GM18873 (cell line): ENCODE results near the gene PKD1L1.

Source experiments
- ATAC-seq: cut with Tn5 transposase; IDR thresholded peaks from one replicate; pipeline ENCODE4 v1.9.1; 2021; ENCODE audit warnings: mild to moderate bottlenecking, moderate library complexity, moderate number of reproducible peaks; ENCODE audit not compliant: unreplicated experiment, low FRiP score

Gene PKD1L1

GRCh38 chr7:47906883-47907282, 41.4 kb downstream of the PKD1L1 start:
- no peak for ATAC-seq

- ATAC-seq, result no peak
Observed at GRCh38 chr7:47905076-47905920, 43.0 kb downstream of the PKD1L1 start.

- ATAC-seq, result no peak
Observed at GRCh38 chr7:47902013-47902412, 46.3 kb downstream of the PKD1L1 start.

- ATAC-seq, result no peak
Observed at GRCh38 chr7:47901542-47901941, 46.7 kb downstream of the PKD1L1 start.

- ATAC-seq, result no peak
Observed at GRCh38 chr7:47897831-47898230, 50.4 kb downstream of the PKD1L1 start.

- ATAC-seq, result no peak
Observed at GRCh38 chr7:47896809-47897423, 51.4 kb downstream of the PKD1L1 start.

GRCh38 chr7:47895026-47895425, 53.2 kb downstream of the PKD1L1 start:
- ATAC-seq, result no peak

- ATAC-seq, result no peak
Observed at GRCh38 chr7:47893721-47894365, 54.4 kb downstream of the PKD1L1 start.

- ATAC-seq, result no peak
Observed at GRCh38 chr7:47893238-47893637, 55.0 kb downstream of the PKD1L1 start.

GRCh38 chr7:47890606-47891005, 57.7 kb downstream of the PKD1L1 start:
- no peak for ATAC-seq

GRCh38 chr7:47890125-47890524, 58.1 kb downstream of the PKD1L1 start:
- no peak for ATAC-seq

GRCh38 chr7:47889723-47890122, 58.5 kb downstream of the PKD1L1 start:
- no peak for ATAC-seq

- no peak for ATAC-seq
Observed at GRCh38 chr7:47888371-47889265, 59.6 kb downstream of the PKD1L1 start.

GRCh38 chr7:47887016-47887640, 61.1 kb downstream of the PKD1L1 start:
- no peak for ATAC-seq

GRCh38 chr7:47885987-47886811, 62.1 kb downstream of the PKD1L1 start:
- no peak for ATAC-seq

GRCh38 chr7:47885309-47885986, 62.8 kb downstream of the PKD1L1 start:
- ATAC-seq, result no peak

GRCh38 chr7:47884675-47885074, 63.6 kb downstream of the PKD1L1 start:
- no peak for ATAC-seq

- ATAC-seq, result no peak
Observed at GRCh38 chr7:47882635-47883034, 65.6 kb downstream of the PKD1L1 start.

GRCh38 chr7:47881256-47881655, 67.0 kb downstream of the PKD1L1 start:
- no peak for ATAC-seq
